Panc1 (cell line): ENCODE measurements around the gene KDM2B. TPM values are rescaled to one million over a fixed set of nuclear protein-coding genes. Genes with fewer than 3 reads are reported as not detected.
A peak's percentile ranks its signal among the peaks of the same experiment; 100 is the strongest.

Source experiments
- ATAC-seq: fragments of 200-7000 bp; cut with Tn5 transposase; 2 replicates; pipeline ENCODE4 v1.9.1; 2020; ENCODE audit warnings: mild to moderate bottlenecking, moderate library complexity
- BruUV-seq: library from RNA; stranded (reverse); fragments of 400-500 nt; replicated peaks from 2 replicates; lab custom pipeline; 2021; lab: Mats Ljungman, UMichigan
- CTCF ChIA-PET: fragments of 300-600 bp; sonication (Branson Sonifier 250); formaldehyde crosslinking; loops from one replicate; lab custom pipeline; 2022; ENCODE audit warnings: antibody characterized with exemption; lab: Charles Lee
- POLR2A ChIA-PET: fragments of 300-600 bp; sonication (Branson Sonifier 250); formaldehyde crosslinking; loops from one replicate; lab custom pipeline; 2022; ENCODE audit warnings: antibody characterized with exemption; lab: Charles Lee
- DNase-seq: peaks from one replicate; pipeline ENCODE4 v3.0.0-alpha.2; 2010; ENCODE audit warnings: low read depth, low spot score
- H3K27ac ChIP-seq: 2 replicates; pipeline ENCODE4 v1.5.1; 2011; ENCODE audit warnings: mild to moderate bottlenecking, low read length, inconsistent platforms
- H3K27me3 ChIP-seq: fragments of 200-500 bp; sonication (Bioruptor generic); 2 replicates; pipeline ENCODE4 v1.6.0; 2014; ENCODE audit warnings: low read length, inconsistent platforms; ENCODE audit not compliant: control insufficient read depth, insufficient read depth
- H3K36me3 ChIP-seq: fragments of 200-500 bp; sonication (Bioruptor generic); 2 replicates; pipeline ENCODE4 v1.5.1; 2014; ENCODE audit warnings: inconsistent platforms, mild to moderate bottlenecking, low read length, moderate library complexity; ENCODE audit not compliant: control insufficient read depth, insufficient read depth
- H3K4me1 ChIP-seq: 2 replicates; pipeline ENCODE4 v1.5.1; 2011; ENCODE audit warnings: inconsistent platforms, mild to moderate bottlenecking, low read length, moderate library complexity; ENCODE audit not compliant: control insufficient read depth, insufficient read depth
- H3K4me3 ChIP-seq, 2 experiments: 2 replicates each; pipeline ENCODE4 v1.5.1; 2011 to 2012; ENCODE audit warnings: low read depth in 2 of 2, low read length in 2 of 2, mild to moderate bottlenecking in 2 of 2, inconsistent platforms in 1 of 2, moderate library complexity in 1 of 2
- H3K9me3 ChIP-seq: fragments of 200-500 bp; sonication (Bioruptor generic); 2 replicates; pipeline ENCODE4 v1.5.1; 2014; ENCODE audit warnings: low read depth, mild to moderate bottlenecking, inconsistent platforms, low read length, moderate library complexity; ENCODE audit not compliant: control insufficient read depth, insufficient read depth
- CTCF ChIP-seq: fragments of 450-650 bp; IDR thresholded peaks from 2 replicates; pipeline ENCODE4 v1.5.1; 2017; ENCODE audit warnings: mild to moderate bottlenecking
- POLR2AphosphoS5 ChIP-seq: IDR thresholded peaks from 2 replicates; pipeline ENCODE4 v1.6.1; 2012; ENCODE audit warnings: mild to moderate bottlenecking, low read depth, low read length, moderate library complexity
- REST ChIP-seq, 2 experiments: IDR thresholded peaks; 2 replicates each; pipeline ENCODE4 v1.6.1; 2011 to 2012; ENCODE audit warnings: low read depth in 2 of 2, control low read depth in 1 of 2, low read length in 1 of 2, mild to moderate bottlenecking in 1 of 2, moderate library complexity in 1 of 2; ENCODE audit not compliant: insufficient read depth in 1 of 2
- SIN3A ChIP-seq: IDR thresholded peaks from 2 replicates; pipeline ENCODE4 v1.6.1; 2012; ENCODE audit warnings: low read depth, mild to moderate bottlenecking, low read length, moderate library complexity, borderline replicate concordance; ENCODE audit not compliant: insufficient read depth
- TCF7L2 ChIP-seq: IDR thresholded peaks from 2 replicates; pipeline ENCODE4 v1.6.1; 2011; ENCODE audit warnings: mild to moderate bottlenecking, low read depth, low read length, inconsistent platforms
- in situ Hi-C: cut with HindIII; loops from 2 replicates; pipeline ENCODE4 v1.10.0; 2016; ENCODE audit warnings: low sequenced_read_pairs, low pct_unique_long_range_greater_than_20kb
- intact Hi-C: fragments of 100-400 bp; cut with micrococcal nuclease; formaldehyde crosslinking; loops from one replicate; pipeline ENCODE4 v1.10.0; 2022; ENCODE audit not compliant: unreplicated experiment
- total RNA-seq: library from RNA; stranded (reverse); gene quantifications from one replicate; pipeline ENCODE4 v1.2.1, GENCODE V29; 2021; ENCODE audit not compliant: unreplicated experiment

Gene KDM2B
- total RNA-seq, 1 experiment from 2014 or later, result 27.5 TPM

- H3K9me3 ChIP-seq, result no peaks in the 10 kb centered on the region
- CTCF ChIA-PET, result interaction anchor here (0.7 to 4.9 kb wide), 4 partner anchors 30 to 74 kb away, joined by 3 to 31 read pairs (median 4); partner anchors contain the start of gene MORN3
- in situ Hi-C loops (no loop called here), intact Hi-C loops (loop anchor here (10.0 kb wide), 1 partner anchor 71 kb away; no protein-coding TSS in a partner anchor)
- peak within 1 kb of the TSS; percentile 73 to 94 for H3K4me3 ChIP-seq
- peak within 1 kb of the TSS; percentile 84 for H3K27ac ChIP-seq
- no peaks in the 10 kb centered on the region for H3K27me3 ChIP-seq
- POLR2A ChIA-PET, result interaction anchor here (0.6 kb wide), 1 partner anchor 235 kb away, joined by 3 read pairs; no protein-coding TSS in a partner anchor
- ATAC-seq (peak; percentile 90), DNase-seq (no peak)
- BruUV-seq, result no TSS peak
- no peak for TF ChIP-seq TCF7L2
- TF ChIP-seq REST (IDR thresholded peaks at IDR 0.05; ENCODE audit: insufficient read depth in 1 of 2, low read depth in 2 of 2, low read length in 1 of 2), result no peak
- TF ChIP-seq POLR2AphosphoS5, result peak; percentile 63; the same call in 1 of the 2 replicates
- no peak for TF ChIP-seq CTCF
- TF ChIP-seq SIN3A, result peak; percentile 83; the same call in 1 of the 2 replicates
- no peaks in the 10 kb centered on the region for H3K36me3 ChIP-seq
- peaks cover 25% of the 10 kb centered on the region for H3K4me1 ChIP-seq
These were observed 45.4 kb upstream of the KDM2B start, which contains the start of gene ORAI1 for GRCh38 chr12:121626087-121626852. Gene ORAI1 (plus strand): TSS chr12:121626530.

GRCh38 chr12:121620333-121620891, 39.6 kb upstream of the KDM2B start:
- ChIA-PET CTCF (interaction anchor here (0.6 kb wide), 1 partner anchor 69 kb away, joined by 6 read pairs; no protein-coding TSS in a partner anchor), POLR2A (interaction anchor here (0.5 kb wide), 1 partner anchor 458 kb away, joined by 3 read pairs; the partner anchor contains the start of gene MLXIP)
- no peaks in the 10 kb centered on the region for H3K27me3 ChIP-seq
- BruUV-seq, result no TSS peak
- no peaks in the 10 kb centered on the region for H3K36me3 ChIP-seq
- no peak for ATAC-seq
- intact Hi-C loops, result loop anchor here (5.0 to 10.0 kb wide), 2 partner anchors 66 to 118 kb away; no protein-coding TSS in a partner anchor
- TF ChIP-seq POLR2AphosphoS5 (no peak), CTCF (no peak)
- no peaks in the 10 kb centered on the region for H3K9me3 ChIP-seq
- no peak for DNase-seq
- in situ Hi-C loops, result no loop called here
- no peak overlapping the region for H3K27ac ChIP-seq
- H3K4me1 ChIP-seq, result peaks cover 5% of the 10 kb centered on the region; the same call in 1 of the 2 replicates
- no peak overlapping the region for H3K4me3 ChIP-seq
